IMR-90 (cell line): ENCODE measurements around the gene SKP1. TPM values are rescaled to one million over a fixed set of nuclear protein-coding genes. Genes with fewer than 3 reads are reported as not detected.
A peak's percentile ranks its signal among the peaks of the same experiment; 100 is the strongest.

Source experiments
- ATAC-seq: fragments of 200-7000 bp; cut with Tn5 transposase; 2 replicates; pipeline ENCODE4 v1.9.1; 2020; ENCODE audit warnings: low read depth, mild to moderate bottlenecking, moderate library complexity
- BruUV-seq: library from RNA; stranded (reverse); fragments of 400-500 nt; replicated peaks from 2 replicates; lab custom pipeline; 2021; lab: Mats Ljungman, UMichigan
- CTCF ChIA-PET: fragments of 300-600 bp; formaldehyde crosslinking; extraction: SDS; loops from one replicate; lab custom pipeline; 2021; ENCODE audit warnings: antibody characterized with exemption; lab: Yijun Ruan, JAX
- POLR2A ChIA-PET: fragments of 300-600 bp; sonication (Branson Sonifier 250); formaldehyde crosslinking; loops from one replicate; lab custom pipeline; 2022; ENCODE audit warnings: antibody characterized with exemption; ENCODE audit not compliant: unreplicated experiment; lab: Charles Lee
- DNase-seq: peaks from one replicate; pipeline ENCODE4 v3.0.0; 2013
- H2AFZ ChIP-seq: replicated peaks from 2 replicates; pipeline ENCODE3; 2013; ENCODE audit warnings: low read length, mild to moderate bottlenecking; ENCODE audit not compliant: poor library complexity
- H2AK5ac ChIP-seq: 2 replicates; pipeline ENCODE4 v1.6.1; 2013; ENCODE audit warnings: low read depth, low read length, inconsistent platforms
- H2AK9ac ChIP-seq: replicated peaks from 2 replicates; pipeline ENCODE3; 2013; ENCODE audit warnings: mild to moderate bottlenecking, low read depth, low read length, moderate library complexity; ENCODE audit not compliant: poor library complexity
- H2BK120ac ChIP-seq: 2 replicates; pipeline ENCODE4 v1.6.1; 2013; ENCODE audit warnings: low read depth, low read length, inconsistent platforms
- H2BK15ac ChIP-seq: 3 replicates; pipeline ENCODE4 v1.6.1; 2013; ENCODE audit warnings: low read depth, low read length, inconsistent platforms
- H2BK20ac ChIP-seq: 2 replicates; pipeline ENCODE4 v1.6.1; 2013; ENCODE audit warnings: low read depth, mild to moderate bottlenecking, inconsistent platforms, low read length, moderate library complexity
- H2BK5ac ChIP-seq: 2 replicates; pipeline ENCODE4 v1.6.1; 2013; ENCODE audit warnings: mild to moderate bottlenecking, low read depth, low read length, inconsistent platforms; ENCODE audit not compliant: poor library complexity, severe bottlenecking
- H3K14ac ChIP-seq: replicated peaks from 2 replicates; pipeline ENCODE4 v1.6.1; 2013; ENCODE audit warnings: low read depth, low read length, inconsistent platforms
- H3K18ac ChIP-seq: 2 replicates; pipeline ENCODE4 v1.6.1; 2013; ENCODE audit warnings: low read depth, low read length, control low read depth
- H3K23ac ChIP-seq: 2 replicates; pipeline ENCODE4 v1.6.1; 2013; ENCODE audit warnings: low read depth, low read length, inconsistent platforms
- H3K27ac ChIP-seq: 2 replicates; pipeline ENCODE4 v1.5.1; 2013; ENCODE audit warnings: mild to moderate bottlenecking, control low read depth, low read length; ENCODE audit not compliant: insufficient read depth
- H3K27me3 ChIP-seq: 2 replicates; pipeline ENCODE4 v1.6.1; 2013; ENCODE audit warnings: low read length; ENCODE audit not compliant: control insufficient read depth, insufficient read depth
- H3K36me3 ChIP-seq: 2 replicates; pipeline ENCODE4 v1.6.1; 2013; ENCODE audit warnings: low read length, mixed read lengths; ENCODE audit not compliant: control insufficient read depth, insufficient read depth
- H3K4ac ChIP-seq: 2 replicates; pipeline ENCODE4 v1.6.1; 2013; ENCODE audit warnings: low read depth, low read length, inconsistent platforms
- H3K4me1 ChIP-seq: 2 replicates; pipeline ENCODE4 v1.6.1; 2013; ENCODE audit warnings: low read length, mixed read lengths; ENCODE audit not compliant: control insufficient read depth, insufficient read depth
- H3K4me2 ChIP-seq: 2 replicates; pipeline ENCODE4 v1.6.1; 2013; ENCODE audit warnings: low read depth, mild to moderate bottlenecking, control low read depth, low read length, moderate library complexity
- H3K4me3 ChIP-seq: 2 replicates; pipeline ENCODE4 v1.5.1; 2013; ENCODE audit warnings: low read depth, mild to moderate bottlenecking, control low read depth, low read length, moderate library complexity; ENCODE audit not compliant: insufficient read depth
- H3K56ac ChIP-seq: 2 replicates; pipeline ENCODE4 v1.6.1; 2013; ENCODE audit warnings: low read length, inconsistent platforms; ENCODE audit not compliant: insufficient read depth; ENCODE audit errors: extremely low read depth
- H3K79me1 ChIP-seq, 2 experiments: 2 replicates each; pipeline ENCODE4 v1.6.1; 2013; ENCODE audit warnings: low read length in 2 of 2, inconsistent platforms in 1 of 2, low read depth in 1 of 2
- H3K9ac ChIP-seq: 2 replicates; pipeline ENCODE4 v1.6.1; 2013; ENCODE audit warnings: low read depth, low read length, control low read depth
- H3K9me1 ChIP-seq: 2 replicates; pipeline ENCODE4 v1.6.1; 2013; ENCODE audit warnings: low read length, inconsistent platforms; ENCODE audit not compliant: insufficient read depth
- H3K9me3 ChIP-seq: 2 replicates; pipeline ENCODE4 v1.6.1; 2013; ENCODE audit warnings: low read length; ENCODE audit not compliant: control insufficient read depth, insufficient read depth
- H4K20me1 ChIP-seq: 2 replicates; pipeline ENCODE4 v1.6.1; 2013; ENCODE audit warnings: low read length, inconsistent platforms; ENCODE audit not compliant: insufficient read depth
- H4K5ac ChIP-seq: 2 replicates; pipeline ENCODE4 v1.6.1; 2013; ENCODE audit warnings: mild to moderate bottlenecking, low read depth, low read length, control low read depth
- H4K8ac ChIP-seq, 2 experiments: 2 replicates each; pipeline ENCODE4 v1.6.1; 2013; ENCODE audit warnings: low read depth in 2 of 2, low read length in 2 of 2, control low read depth in 1 of 2, inconsistent platforms in 1 of 2
- H4K91ac ChIP-seq: 2 replicates; pipeline ENCODE4 v1.6.1; 2013; ENCODE audit warnings: low read depth, low read length, inconsistent platforms; ENCODE audit not compliant: insufficient read depth
- BHLHE40 ChIP-seq: fragments of 150-350 bp; IDR thresholded peaks from 2 replicates; pipeline ENCODE4 v1.6.1; 2016; ENCODE audit warnings: mild to moderate bottlenecking, low read depth, low read length
- CEBPB ChIP-seq: IDR thresholded peaks from 2 replicates; pipeline ENCODE4 v1.6.1; 2012; ENCODE audit warnings: low read depth, low read length, improper control_type of control experiment
- CHD1 ChIP-seq: IDR thresholded peaks from 2 replicates; pipeline ENCODE4 v1.6.1; 2012; ENCODE audit warnings: low read depth, low read length, improper control_type of control experiment
- FOS ChIP-seq: fragments of 150-350 bp; IDR thresholded peaks from 2 replicates; pipeline ENCODE4 v1.6.1; 2016; ENCODE audit warnings: low read depth, low read length
- MAFK ChIP-seq: IDR thresholded peaks from 2 replicates; pipeline ENCODE4 v1.6.1; 2012; ENCODE audit warnings: low read depth, low read length, improper control_type of control experiment
- MAZ ChIP-seq: IDR thresholded peaks from 2 replicates; pipeline ENCODE4 v1.6.1; 2012; ENCODE audit warnings: low read depth, mild to moderate bottlenecking, low read length, improper control_type of control experiment, moderate library complexity, borderline replicate concordance
- MXI1 ChIP-seq: IDR thresholded peaks from 2 replicates; pipeline ENCODE4 v1.6.1; 2012; ENCODE audit warnings: low read depth, mild to moderate bottlenecking, low read length, moderate library complexity, borderline replicate concordance
- NFE2L2 ChIP-seq: fragments of 150-350 bp; IDR thresholded peaks from 2 replicates; pipeline ENCODE4 v1.6.1; 2016; ENCODE audit warnings: low read depth, mild to moderate bottlenecking, low read length
- POLR2A ChIP-seq: IDR thresholded peaks from 2 replicates; pipeline ENCODE4 v1.6.1; 2012; ENCODE audit warnings: mild to moderate bottlenecking, low read depth, low read length
- RAD21 ChIP-seq: IDR thresholded peaks from 2 replicates; pipeline ENCODE4 v1.6.1; 2012; ENCODE audit warnings: low read length, improper control_type of control experiment
- RCOR1 ChIP-seq: IDR thresholded peaks from 2 replicates; pipeline ENCODE4 v1.6.1; 2012; ENCODE audit warnings: mild to moderate bottlenecking, low read length, improper control_type of control experiment; ENCODE audit not compliant: insufficient replicate concordance
- RFX5 ChIP-seq: IDR thresholded peaks from 2 replicates; pipeline ENCODE4 v1.8.0; 2012; ENCODE audit warnings: low read depth, mild to moderate bottlenecking, low read length, moderate library complexity
- SMC3 ChIP-seq: fragments of 150-350 bp; IDR thresholded peaks from 2 replicates; pipeline ENCODE4 v1.6.1; 2016; ENCODE audit warnings: low read depth, mild to moderate bottlenecking, antibody characterized with exemption, low read length, moderate library complexity
- WGBS, 2 experiments: methylation state at CpG; one replicate each; pipeline versions ENCODE4 v1.1.5 to v1.1.7; 2013; ENCODE audit warnings: missing lambda C conversion rate in 2 of 2; ENCODE audit not compliant: insufficient read length in 1 of 2; ENCODE audit errors: extremely low coverage in 2 of 2; 5-methylcytosine and 5-hydroxymethylcytosine counted together
- dilution Hi-C: fragments of 300-500 bp; cut with HindIII; formaldehyde crosslinking; loops from one replicate; pipeline ENCODE4 v1.14.3; 2018; ENCODE audit warnings: low sequenced_read_pairs; ENCODE audit not compliant: unreplicated experiment
- in situ Hi-C: fragments of 300-500 bp; cut with MboI; formaldehyde crosslinking; loops from 3 replicates; pipeline ENCODE4 v1.14.3; 2019; ENCODE audit warnings: low sequenced_read_pairs, inconsistent platforms, mixed read lengths
- intact Hi-C: fragments of 100-400 bp; cut with micrococcal nuclease; formaldehyde crosslinking; loops from 2 replicates; pipeline ENCODE4 v1.10.0; 2022
- polyA plus RNA-seq, 3 experiments: library from polyadenylated mRNA; depleted of rRNA; stranded (reverse); fragments of >200 nt; gene quantifications; 2 replicates each; pipeline ENCODE4 v1.2.3, GENCODE V29; 2012; ENCODE audit warnings: low replicate concordance in 1 of 3
- total RNA-seq: library from RNA; depleted of rRNA; stranded (reverse); fragments of >200 nt; gene quantifications from 2 replicates; pipeline ENCODE4 v1.2.3, GENCODE V29; 2012
- TF ChIP-seq, protein P1 (sequence below): conservative IDR thresholded peaks from 2 replicates; pipeline ENCODE4 v1.5.1; 2012; ENCODE audit warnings: mild to moderate bottlenecking, low read depth, low read length, improper control_type of control experiment
- TF ChIP-seq, protein P2 (sequence below): fragments of 150-350 bp; IDR thresholded peaks from 2 replicates; pipeline ENCODE4 v1.6.1; 2017; ENCODE audit warnings: mild to moderate bottlenecking, antibody characterized with exemption, low read length, low read depth

Gene SKP1
- total and polyA plus RNA-seq, 2 of the 4 experiments (the other 2 are of a cell fraction): 206 to 618 TPM

- Histone ChIP-seq H3K9me1 (no peaks in the 10 kb centered on the region), H4K91ac (no peak overlapping the region), H3K27ac (no peak overlapping the region), H3K4ac (no peak overlapping the region), H3K36me3 (no peaks in the 10 kb centered on the region), H3K9ac (no peak overlapping the region), H3K4me3 (no peak overlapping the region), H4K5ac (no peak overlapping the region), H2BK15ac (no peak overlapping the region), H2BK5ac (no peak overlapping the region), H3K9me3 (no peaks in the 10 kb centered on the region), H3K56ac (no peak overlapping the region), H3K23ac (no peak overlapping the region), H4K8ac (no peak overlapping the region), H4K20me1 (peaks cover 3% of the 10 kb centered on the region; the same call in 1 of the 2 replicates), H3K27me3 (peaks cover 4% of the 10 kb centered on the region; the same call in 1 of the 2 replicates), H3K4me1 (no peaks in the 10 kb centered on the region), H3K14ac (no peak overlapping the region), H2AK9ac (no peak overlapping the region), H2AK5ac (peak overlapping the region; percentile 40; the same call in 1 of the 2 replicates), H2BK120ac (no peak overlapping the region), H3K4me2 (no peak overlapping the region), H3K18ac (no peak overlapping the region), H2BK20ac (no peak overlapping the region), H2AFZ (no peak overlapping the region), H3K79me1 (no peaks in the 10 kb centered on the region)
- no TSS peak for BruUV-seq
- in situ Hi-C loops (no loop called here), intact Hi-C loops (no loop called here), dilution Hi-C loops (no loop called here)
- POLR2A ChIA-PET: no interaction called here
- TF ChIP-seq NFE2L2 (no peak), RFX5 (no peak), BHLHE40 (no peak), MAZ (no peak), MAFK (no peak), CEBPB (no peak), FOS (no peak), MXI1 (no peak), SMC3 (no peak), POLR2A (no peak), RCOR1 (no peak), CHD1 (no peak), RAD21 (no peak)
- TF ChIP-seq, protein P1, sequence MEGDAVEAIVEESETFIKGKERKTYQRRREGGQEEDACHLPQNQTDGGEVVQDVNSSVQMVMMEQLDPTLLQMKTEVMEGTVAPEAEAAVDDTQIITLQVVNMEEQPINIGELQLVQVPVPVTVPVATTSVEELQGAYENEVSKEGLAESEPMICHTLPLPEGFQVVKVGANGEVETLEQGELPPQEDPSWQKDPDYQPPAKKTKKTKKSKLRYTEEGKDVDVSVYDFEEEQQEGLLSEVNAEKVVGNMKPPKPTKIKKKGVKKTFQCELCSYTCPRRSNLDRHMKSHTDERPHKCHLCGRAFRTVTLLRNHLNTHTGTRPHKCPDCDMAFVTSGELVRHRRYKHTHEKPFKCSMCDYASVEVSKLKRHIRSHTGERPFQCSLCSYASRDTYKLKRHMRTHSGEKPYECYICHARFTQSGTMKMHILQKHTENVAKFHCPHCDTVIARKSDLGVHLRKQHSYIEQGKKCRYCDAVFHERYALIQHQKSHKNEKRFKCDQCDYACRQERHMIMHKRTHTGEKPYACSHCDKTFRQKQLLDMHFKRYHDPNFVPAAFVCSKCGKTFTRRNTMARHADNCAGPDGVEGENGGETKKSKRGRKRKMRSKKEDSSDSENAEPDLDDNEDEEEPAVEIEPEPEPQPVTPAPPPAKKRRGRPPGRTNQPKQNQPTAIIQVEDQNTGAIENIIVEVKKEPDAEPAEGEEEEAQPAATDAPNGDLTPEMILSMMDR: no peak
- TF ChIP-seq, protein P2, sequence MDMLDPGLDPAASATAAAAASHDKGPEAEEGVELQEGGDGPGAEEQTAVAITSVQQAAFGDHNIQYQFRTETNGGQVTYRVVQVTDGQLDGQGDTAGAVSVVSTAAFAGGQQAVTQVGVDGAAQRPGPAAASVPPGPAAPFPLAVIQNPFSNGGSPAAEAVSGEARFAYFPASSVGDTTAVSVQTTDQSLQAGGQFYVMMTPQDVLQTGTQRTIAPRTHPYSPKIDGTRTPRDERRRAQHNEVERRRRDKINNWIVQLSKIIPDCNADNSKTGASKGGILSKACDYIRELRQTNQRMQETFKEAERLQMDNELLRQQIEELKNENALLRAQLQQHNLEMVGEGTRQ: no peak
- DNase-seq (no peak), ATAC-seq (no peak)
- WGBS, 2 experiments: 89% methylated on average over 5 of the region's 10 CpGs; no CpG with 5 or more reads in 1 of the 2 experiments
- CTCF ChIA-PET: no interaction called here
Observed at GRCh38 chr5:134116286-134116685, 60.5 kb downstream of the SKP1 start.
